Testis (tissue), 3 donors: ENCODE results near the gene RMDN2. TPM values are rescaled to one million over a fixed set of nuclear protein-coding genes. Genes with fewer than 3 reads are reported as not detected.

Source experiments
- DNase-seq: peaks from one replicate; pipeline ENCODE4 v3.0.0-alpha.2; 2019
- H3K27ac ChIP-seq, 2 donors: fragments of 200-600 bp; sonication (generic); one replicate each; pipeline ENCODE4 v1.5.1; 2019
- H3K27me3 ChIP-seq: fragments of 200-600 bp; sonication (generic); one replicate; pipeline ENCODE4 v1.5.1; 2019
- H3K36me3 ChIP-seq: fragments of 200-600 bp; sonication (generic); one replicate; pipeline ENCODE4 v1.5.1; 2017; ENCODE audit warnings: low read depth; ENCODE audit errors: missing control alignments
- H3K4me1 ChIP-seq: fragments of 200-600 bp; sonication (generic); one replicate; pipeline ENCODE4 v1.5.1; 2019
- H3K4me3 ChIP-seq, 2 donors: fragments of 200-600 bp; sonication (generic); one replicate each; pipeline ENCODE4 v1.5.1; 2017 to 2019
- H3K9me3 ChIP-seq: fragments of 200-600 bp; sonication (generic); one replicate; pipeline ENCODE4 v1.5.1; 2017
- CTCF ChIP-seq, 3 experiments: fragments of 450-650 bp in 2 of 3; fragments of 200-600 bp in 1 of 3; sonication (generic) in 1 of 3; IDR thresholded peaks; one replicate each; pipeline ENCODE4 v1.5.1; 2016 to 2019; ENCODE audit warnings: antibody characterized with exemption in 3 of 3, mild to moderate bottlenecking in 2 of 3, moderate library complexity in 1 of 3
- POLR2A ChIP-seq: fragments of 450-650 bp; IDR thresholded peaks from one replicate; pipeline ENCODE4 v1.6.1; 2017; ENCODE audit warnings: antibody characterized with exemption, mild to moderate bottlenecking, moderate library complexity
- WGBS, 2 donors: methylation state at CpG; one replicate each; pipeline ENCODE4 v1.1.5; 2018; 5-methylcytosine and 5-hydroxymethylcytosine counted together
- intact Hi-C: fragments of 100-400 bp; cut with DNase I; formaldehyde crosslinking; loops from one replicate; pipeline ENCODE4 v1.15.1; 2023; ENCODE audit warnings: low total_unique reads
- polyA plus RNA-seq: library from polyadenylated mRNA; stranded (reverse); fragments of 350-450 nt; fragmentation: Illumina TruSeq; extraction: RNeasy Lipid Tissue Mini Kit (QIAGEN cat#74804); gene quantifications from one replicate; pipeline ENCODE4 v1.2.3, GENCODE V29; 2014; ENCODE audit warnings: low read depth, low replicate concordance; ENCODE audit not compliant: insufficient read depth
- total RNA-seq, 2 donors: library from RNA; depleted of rRNA; stranded (reverse); fragments of >200 nt; gene quantifications; one replicate each; pipeline ENCODE4 v1.2.3, GENCODE V29; 2016

The RMDN2 gene
- total and polyA plus RNA-seq, 3 donors from 2014 or later = 22.8 to 34.9 (median 31.6) TPM

GRCh38 chr2:37911296-37911873 is 13.7 kb upstream of the RMDN2 start:
- H3K36me3 ChIP-seq = no peaks in the 10 kb centered on the region
- TF ChIP-seq CTCF (IDR thresholded peaks at IDR 0.05) = no peak
- no peak for TF ChIP-seq POLR2A
- 87 to 88% methylated on average over 4 of the region's 4 CpGs for WGBS, 2 donors
- no peaks in the 10 kb centered on the region for H3K4me1 ChIP-seq
- no peak for DNase-seq
- no peak overlapping the region for H3K4me3 ChIP-seq
- no peaks in the 10 kb centered on the region for H3K27me3 ChIP-seq
- intact Hi-C loops = no loop called here
- H3K9me3 ChIP-seq = no peaks in the 10 kb centered on the region
- H3K27ac ChIP-seq = no peak overlapping the region

- H3K27ac ChIP-seq = no peak overlapping the region
Observed at GRCh38 chr2:37912056-37912455, 13.0 kb upstream of the RMDN2 start.

DNA sequence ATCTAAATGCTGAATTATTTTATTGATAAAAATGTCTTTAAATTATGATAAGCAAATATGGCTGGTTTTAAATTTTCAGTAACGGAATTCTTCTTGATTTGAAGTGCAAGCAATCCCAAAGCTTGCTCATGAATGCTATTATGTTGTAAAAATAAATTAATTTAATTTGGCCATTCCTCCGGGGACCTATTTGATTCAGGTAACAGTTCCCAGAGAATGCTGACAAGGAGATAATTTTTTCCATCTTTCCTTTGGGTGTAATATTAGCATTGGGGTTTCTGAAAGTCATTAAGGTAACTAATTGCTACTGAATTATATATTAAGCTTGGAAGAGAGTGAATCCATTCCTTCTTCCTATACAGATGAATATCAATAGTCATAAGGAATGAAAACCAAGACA is 12.5 kb upstream of the RMDN2 start:
- no peak for DNase-seq
- no peaks in the 10 kb centered on the region for H3K4me1 ChIP-seq
- H3K9me3 ChIP-seq = no peaks in the 10 kb centered on the region
- intact Hi-C loops = no loop called here
- no peaks in the 10 kb centered on the region for H3K27me3 ChIP-seq
- 97 to 99% methylated on average over 2 of the region's 2 CpGs for WGBS, 2 donors
- H3K4me3 ChIP-seq = no peak overlapping the region
- no peak overlapping the region for H3K27ac ChIP-seq
- TF ChIP-seq CTCF (IDR thresholded peaks at IDR 0.05) (no peak), POLR2A (no peak)
- H3K36me3 ChIP-seq = no peaks in the 10 kb centered on the region

More at GRCh38 chr2:37912056-37912455, 13.0 kb upstream of the RMDN2 start:
- TF ChIP-seq POLR2A = no peak
- TF ChIP-seq CTCF (IDR thresholded peaks at IDR 0.05) = no peak
- intact Hi-C loops = no loop called here
- Histone ChIP-seq H3K36me3 (no peaks in the 10 kb centered on the region), H3K4me3 (no peak overlapping the region), H3K9me3 (no peaks in the 10 kb centered on the region), H3K4me1 (no peaks in the 10 kb centered on the region), H3K27me3 (no peaks in the 10 kb centered on the region)
- no peak for DNase-seq
- WGBS, 2 donors = 70 to 91% methylated on average over 1 of the region's 1 CpG

DNA sequence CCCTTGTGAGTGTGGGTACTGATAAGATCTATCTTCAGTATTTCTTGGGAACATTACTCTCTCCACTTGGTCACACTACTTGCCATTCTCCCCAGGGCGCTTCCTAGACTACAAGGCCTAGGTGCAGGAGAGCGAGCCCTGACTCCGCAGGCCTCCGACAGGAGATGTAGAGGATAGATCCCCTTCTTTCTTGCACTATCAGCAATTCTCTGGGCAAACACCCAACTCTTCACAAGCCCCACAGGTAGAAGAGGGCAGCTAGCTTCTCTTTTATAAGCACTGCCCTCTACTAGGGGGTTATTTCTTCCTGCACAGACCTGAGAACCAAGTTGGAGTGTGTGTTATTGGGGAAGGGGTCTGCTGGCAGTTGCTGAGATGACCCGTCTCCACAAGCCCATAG is 10.7 kb upstream of the RMDN2 start:
- no peak for DNase-seq
- no peaks in the 10 kb centered on the region for H3K4me1 ChIP-seq
- H3K4me3 ChIP-seq = no peak overlapping the region
- H3K27me3 ChIP-seq = no peaks in the 10 kb centered on the region
- WGBS, 2 donors = 91 to 93% methylated on average over 5 of the region's 5 CpGs
- intact Hi-C loops = no loop called here
- H3K9me3 ChIP-seq = no peaks in the 10 kb centered on the region
- no peak overlapping the region for H3K27ac ChIP-seq
- H3K36me3 ChIP-seq = no peaks in the 10 kb centered on the region
- no peak for TF ChIP-seq CTCF (IDR thresholded peaks at IDR 0.05)
- TF ChIP-seq POLR2A = no peak

GRCh38 chr2:37915773-37916172 is 9.3 kb upstream of the RMDN2 start:
- no peak overlapping the region for H3K27ac ChIP-seq

More at GRCh38 chr2:37915773-37916172, 9.3 kb upstream of the RMDN2 start:
- Histone ChIP-seq H3K27me3 (no peaks in the 10 kb centered on the region), H3K4me3 (no peak overlapping the region), H3K4me1 (no peaks in the 10 kb centered on the region), H3K9me3 (no peaks in the 10 kb centered on the region), H3K36me3 (no peaks in the 10 kb centered on the region)
- intact Hi-C loops = no loop called here
- TF ChIP-seq POLR2A (no peak), CTCF (IDR thresholded peaks at IDR 0.05) (no peak)
- 64 to 75% methylated on average over 5 of the region's 5 CpGs for WGBS, 2 donors
- no peak for DNase-seq
